ENCODE measurements around the gene PITX1. TPM values are rescaled to one million over a fixed set of nuclear protein-coding genes. Genes with fewer than 3 reads are reported as not detected.
"Not testable (repeated sequence)": the region's sequence is repeated elsewhere in the genome, so short reads cannot be mapped to it uniquely, and the experiment has no call there.

PITX1 gene
- total RNA-seq, 1 donor from 2014 or later = not detected

- Histone ChIP-seq H3K36me3 (ENCODE audit: control insufficient read depth, insufficient read depth, low read length) (no peaks in the 10 kb centered on the region), H3K4me3 (ENCODE audit: low read depth, low read length) (no peak overlapping the region), H3K27me3 (ENCODE audit: control insufficient read depth, insufficient read depth, low read length) (no peaks in the 10 kb centered on the region)
- DNase-seq (ENCODE audit: low read depth) = no peak
- TF ChIP-seq CTCF (IDR thresholded peaks at IDR 0.05; ENCODE audit: insufficient read depth, low read length, poor library complexity, severe bottlenecking) = no peak
Observed at GRCh38 chr5:135007305-135007704, 26.7 kb downstream of the PITX1 start.

GRCh38 chr5:135005076-135005475 lies 29.0 kb downstream of the PITX1 start:
- no peak for TF ChIP-seq CTCF (IDR thresholded peaks at IDR 0.05; ENCODE audit: insufficient read depth, low read length, poor library complexity, severe bottlenecking)
- H3K36me3 ChIP-seq (ENCODE audit: control insufficient read depth, insufficient read depth, low read length) = no peaks in the 10 kb centered on the region

GRCh38 chr5:135004376-135004775 lies 29.7 kb downstream of the PITX1 start:
- no peak for DNase-seq (ENCODE audit: low read depth)
- Histone ChIP-seq H3K27me3 (ENCODE audit: control insufficient read depth, insufficient read depth, low read length) (no peaks in the 10 kb centered on the region), H3K36me3 (ENCODE audit: control insufficient read depth, insufficient read depth, low read length) (no peaks in the 10 kb centered on the region), H3K4me3 (ENCODE audit: low read depth, low read length) (no peak overlapping the region)
- no peak for TF ChIP-seq CTCF (IDR thresholded peaks at IDR 0.05; ENCODE audit: insufficient read depth, low read length, poor library complexity, severe bottlenecking)

More at GRCh38 chr5:135005076-135005475, 29.0 kb downstream of the PITX1 start:
- Histone ChIP-seq H3K27me3 (ENCODE audit: control insufficient read depth, insufficient read depth, low read length) (no peaks in the 10 kb centered on the region), H3K4me3 (ENCODE audit: low read depth, low read length) (no peak overlapping the region)
- DNase-seq (ENCODE audit: low read depth) = no peak

- not testable (repeated sequence) for DNase-seq (ENCODE audit: low read depth); H3K4me3 ChIP-seq (ENCODE audit: low read depth, low read length); H3K36me3 ChIP-seq (ENCODE audit: control insufficient read depth, insufficient read depth, low read length)
Observed at GRCh38 chr5:134998068-134998467, 36.0 kb downstream of the PITX1 start.

GRCh38 chr5:134997015-134997414 lies 37.0 kb downstream of the PITX1 start:
- no peaks in the 10 kb centered on the region for H3K36me3 ChIP-seq (ENCODE audit: control insufficient read depth, insufficient read depth, low read length)
- H3K4me3 ChIP-seq (ENCODE audit: low read depth, low read length) = no peak overlapping the region
- H3K27me3 ChIP-seq (ENCODE audit: control insufficient read depth, insufficient read depth, low read length) = peaks cover 2% of the 10 kb centered on the region
- DNase-seq (ENCODE audit: low read depth) = no peak
- no peak for TF ChIP-seq CTCF (IDR thresholded peaks at IDR 0.05; ENCODE audit: insufficient read depth, low read length, poor library complexity, severe bottlenecking)

More at GRCh38 chr5:134998068-134998467, 36.0 kb downstream of the PITX1 start:
- H3K27me3 ChIP-seq (ENCODE audit: control insufficient read depth, insufficient read depth, low read length) = not testable (repeated sequence)

GRCh38 chr5:134995850-134996402 lies 38.1 kb downstream of the PITX1 start:
- no peak for TF ChIP-seq CTCF (IDR thresholded peaks at IDR 0.05; ENCODE audit: insufficient read depth, low read length, poor library complexity, severe bottlenecking)
- Histone ChIP-seq H3K36me3 (ENCODE audit: control insufficient read depth, insufficient read depth, low read length) (no peaks in the 10 kb centered on the region), H3K4me3 (ENCODE audit: low read depth, low read length) (no peak overlapping the region), H3K27me3 (ENCODE audit: control insufficient read depth, insufficient read depth, low read length) (peaks cover 2% of the 10 kb centered on the region)
- DNase-seq (ENCODE audit: low read depth) = no peak
